ENCODE results near the gene CCL19. TPM values are rescaled to one million over a fixed set of nuclear protein-coding genes. Genes with fewer than 3 reads are reported as not detected.

The CCL19 gene
- total and polyA plus RNA-seq, 10 donors, result 4.0 to 73.1 (median 22.8) TPM; not detected in 2

DNA sequence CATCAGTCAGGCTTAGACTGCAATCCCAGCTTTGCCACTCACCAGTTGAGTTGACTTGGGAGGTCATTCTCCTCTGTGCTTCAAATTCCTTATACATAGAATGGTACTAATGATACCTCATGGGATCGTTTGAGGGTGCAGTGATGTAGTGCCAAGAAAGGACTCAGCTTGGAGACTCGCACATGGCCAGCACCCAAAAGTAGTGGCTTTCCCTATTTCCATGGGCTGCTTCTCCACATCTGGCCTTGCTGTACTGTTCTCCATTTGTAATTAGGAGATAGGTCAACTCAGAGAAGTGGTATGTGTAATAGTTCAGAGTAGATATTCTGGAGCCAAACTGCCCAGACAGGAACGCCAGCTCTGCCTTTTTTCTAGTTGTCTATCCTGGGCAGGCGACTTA, 5.5 kb downstream of the CCL19 start:
- no peak for DNase-seq
- WGBS, 5 donors, result 84 to 96% (median 93%) methylated on average over 4 of the region's 4 CpGs
- intact Hi-C loops (cut with DNase I; ENCODE audit: low total_unique reads), result no loop called here
- TF ChIP-seq, protein P1, sequence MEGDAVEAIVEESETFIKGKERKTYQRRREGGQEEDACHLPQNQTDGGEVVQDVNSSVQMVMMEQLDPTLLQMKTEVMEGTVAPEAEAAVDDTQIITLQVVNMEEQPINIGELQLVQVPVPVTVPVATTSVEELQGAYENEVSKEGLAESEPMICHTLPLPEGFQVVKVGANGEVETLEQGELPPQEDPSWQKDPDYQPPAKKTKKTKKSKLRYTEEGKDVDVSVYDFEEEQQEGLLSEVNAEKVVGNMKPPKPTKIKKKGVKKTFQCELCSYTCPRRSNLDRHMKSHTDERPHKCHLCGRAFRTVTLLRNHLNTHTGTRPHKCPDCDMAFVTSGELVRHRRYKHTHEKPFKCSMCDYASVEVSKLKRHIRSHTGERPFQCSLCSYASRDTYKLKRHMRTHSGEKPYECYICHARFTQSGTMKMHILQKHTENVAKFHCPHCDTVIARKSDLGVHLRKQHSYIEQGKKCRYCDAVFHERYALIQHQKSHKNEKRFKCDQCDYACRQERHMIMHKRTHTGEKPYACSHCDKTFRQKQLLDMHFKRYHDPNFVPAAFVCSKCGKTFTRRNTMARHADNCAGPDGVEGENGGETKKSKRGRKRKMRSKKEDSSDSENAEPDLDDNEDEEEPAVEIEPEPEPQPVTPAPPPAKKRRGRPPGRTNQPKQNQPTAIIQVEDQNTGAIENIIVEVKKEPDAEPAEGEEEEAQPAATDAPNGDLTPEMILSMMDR (IDR thresholded peaks at IDR 0.05 in 8 of 11, conservative IDR thresholded peaks at IDR 0.05 in 3 of 11), result no peak
- TF ChIP-seq POLR2A (IDR thresholded peaks at IDR 0.05), result no peak
- TF ChIP-seq POLR2AphosphoS5 (IDR thresholded peaks at IDR 0.05), result no peak
- no peak overlapping the region for H3K4me3 ChIP-seq
- H3K36me3 ChIP-seq, result peaks cover 0 to 5% (median 0%) of the 10 kb centered on the region in 6 donors
- no peak overlapping the region for H3K27ac ChIP-seq
- H3K4me1 ChIP-seq, result peaks cover 0 to 12% (median 0%) of the 10 kb centered on the region in 6 donors
- no peaks in the 10 kb centered on the region for H3K27me3 ChIP-seq (replicated peaks in 1 of 7)
- no peaks in the 10 kb centered on the region for H3K9me3 ChIP-seq

DNA sequence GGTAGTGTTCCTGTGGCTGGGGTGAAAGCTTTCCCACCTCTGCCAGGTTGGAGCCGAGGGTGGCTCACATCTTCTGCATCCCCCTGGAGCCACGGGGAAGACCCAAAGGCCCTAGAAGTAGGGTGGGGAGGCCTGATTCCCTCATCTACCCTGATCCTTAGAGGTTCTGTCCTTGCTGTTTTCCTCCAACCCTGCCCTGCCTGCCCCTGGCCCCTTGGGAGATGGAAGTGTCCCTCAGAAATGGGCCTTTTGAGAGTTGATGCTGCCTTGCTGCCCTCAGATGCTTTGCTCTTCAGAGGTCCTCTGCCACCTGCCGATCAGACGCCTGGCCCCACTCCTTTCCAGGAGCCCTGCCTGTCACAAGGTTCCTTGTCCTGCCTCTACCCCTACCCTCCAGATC, 6.3 kb downstream of the CCL19 start:
- Histone ChIP-seq H3K27me3 (replicated peaks in 1 of 7) (no peaks in the 10 kb centered on the region), H3K4me3 (no peak overlapping the region), H3K9me3 (no peaks in the 10 kb centered on the region), H3K36me3 (peaks cover 0 to 5% (median 0%) of the 10 kb centered on the region in 6 donors), H3K27ac (no peak overlapping the region), H3K4me1 (peaks cover 0 to 9% (median 0%) of the 10 kb centered on the region in 6 donors)
- 92 to 98% (median 95%) methylated on average over 3 to 4 of the region's 4 CpGs for WGBS, 5 donors
- intact Hi-C loops (cut with DNase I; ENCODE audit: low total_unique reads), result no loop called here
- no peak for DNase-seq
- TF ChIP-seq, protein P1 (IDR thresholded peaks at IDR 0.05 in 8 of 11, conservative IDR thresholded peaks at IDR 0.05 in 3 of 11), result no peak
- TF ChIP-seq POLR2AphosphoS5 (IDR thresholded peaks at IDR 0.05) (no peak), POLR2A (IDR thresholded peaks at IDR 0.05) (no peak)

DNA sequence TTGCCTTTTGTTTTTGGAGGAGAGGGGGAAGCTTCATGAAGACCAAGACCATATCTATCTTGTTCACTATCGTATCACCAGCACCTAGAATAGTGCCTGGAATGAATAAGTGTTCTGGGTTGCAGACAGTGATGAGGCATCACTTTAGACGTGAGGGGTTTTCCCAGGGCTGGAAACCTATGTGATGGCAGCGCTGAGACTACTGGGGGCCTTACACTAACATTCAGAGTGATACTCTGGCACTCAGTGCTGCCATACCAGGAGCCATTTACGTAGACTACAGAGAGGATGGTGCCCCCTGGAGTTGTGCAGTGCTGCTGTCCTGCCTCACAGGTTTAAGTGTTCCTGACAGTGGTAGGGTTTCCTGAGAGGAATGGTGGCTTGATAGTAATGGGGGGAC, 6.9 kb downstream of the CCL19 start:
- TF ChIP-seq POLR2A (IDR thresholded peaks at IDR 0.05) (no peak), POLR2AphosphoS5 (IDR thresholded peaks at IDR 0.05) (no peak)
- TF ChIP-seq, protein P1 (IDR thresholded peaks at IDR 0.05 in 8 of 11, conservative IDR thresholded peaks at IDR 0.05 in 3 of 11), result no peak
- intact Hi-C loops (cut with DNase I; ENCODE audit: low total_unique reads), result no loop called here
- Histone ChIP-seq H3K4me3 (no peak overlapping the region), H3K9me3 (no peaks in the 10 kb centered on the region), H3K36me3 (peaks cover 0 to 5% (median 0%) of the 10 kb centered on the region in 6 donors), H3K4me1 (peaks cover 0 to 9% (median 0%) of the 10 kb centered on the region in 6 donors), H3K27me3 (replicated peaks in 1 of 7) (no peaks in the 10 kb centered on the region), H3K27ac (no peak overlapping the region)
- no peak for DNase-seq
- WGBS, 5 donors, result 74 to 82% (median 76%) methylated on average over 4 of the region's 4 CpGs

DNA sequence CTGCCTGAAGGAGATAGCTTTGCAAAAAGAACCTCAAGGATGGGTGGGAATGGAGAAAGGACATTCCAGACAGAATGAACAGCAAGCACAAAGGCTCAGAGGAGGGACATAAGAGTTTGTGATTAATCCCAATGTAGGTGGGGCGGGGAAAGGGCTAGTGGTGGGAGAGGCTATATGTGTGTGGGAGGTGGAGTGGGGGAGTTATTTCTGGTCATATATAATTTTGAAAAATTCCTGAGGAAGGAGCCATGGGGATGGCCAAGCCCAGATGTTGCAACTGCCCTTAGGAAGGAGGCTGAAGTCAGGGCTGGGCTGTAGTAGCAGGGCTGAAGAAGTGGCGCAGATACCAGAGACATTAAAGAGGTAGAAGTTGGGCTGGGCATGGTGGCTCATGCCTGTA, 15.2 kb downstream of the CCL19 start:
- Histone ChIP-seq H3K36me3 (no peaks in the 10 kb centered on the region), H3K4me3 (no peak overlapping the region), H3K27ac (no peak overlapping the region), H3K9me3 (no peaks in the 10 kb centered on the region), H3K27me3 (replicated peaks in 1 of 7) (no peaks in the 10 kb centered on the region), H3K4me1 (no peaks in the 10 kb centered on the region)
- DNase-seq, result no peak
- WGBS, 5 donors, result 93 to 96% (median 95%) methylated on average over 2 of the region's 2 CpGs
- intact Hi-C loops (cut with DNase I; ENCODE audit: low total_unique reads), result no loop called here
- TF ChIP-seq, protein P1 (IDR thresholded peaks at IDR 0.05 in 8 of 11, conservative IDR thresholded peaks at IDR 0.05 in 3 of 11), result no peak
- no peak for TF ChIP-seq POLR2A (IDR thresholded peaks at IDR 0.05)
- no peak for TF ChIP-seq POLR2AphosphoS5 (IDR thresholded peaks at IDR 0.05)

All from spleen (tissue), 11 donors.